NCI-H69 (cell line): ENCODE measurements around the gene UCKL1.
"Not testable (repeated sequence)": the region's sequence is repeated elsewhere in the genome, so short reads cannot be mapped to it uniquely, and the experiment has no call there.

ENCODE experiments used
- DNase-seq: peaks from one replicate; lab custom pipeline; 2025; lab: John Stamatoyannopoulos, UW

Gene UCKL1

GRCh38 chr20:63919130-63919529 lies 37.1 kb downstream of the UCKL1 start:
- DNase-seq = no peak

- DNase-seq = no peak
Observed at GRCh38 chr20:63917811-63918210, 38.4 kb downstream of the UCKL1 start.

GRCh38 chr20:63916371-63916939 lies 39.8 kb downstream of the UCKL1 start:
- not testable (repeated sequence) for DNase-seq

- no peak for DNase-seq
Observed at GRCh38 chr20:63915471-63915870, 40.7 kb downstream of the UCKL1 start.

GRCh38 chr20:63913768-63914167 lies 42.4 kb downstream of the UCKL1 start:
- DNase-seq = no peak

- no peak for DNase-seq
Observed at GRCh38 chr20:63911176-63911575, 45.0 kb downstream of the UCKL1 start.

- DNase-seq = no peak
Observed at GRCh38 chr20:63908008-63908682, 48.1 kb downstream of the UCKL1 start.

GRCh38 chr20:63903796-63904561 lies 52.2 kb downstream of the UCKL1 start:
- DNase-seq = no peak

- no peak for DNase-seq
Observed at GRCh38 chr20:63900413-63900812, 55.8 kb downstream of the UCKL1 start.

GRCh38 chr20:63898882-63899558 lies 57.2 kb downstream of the UCKL1 start:
- DNase-seq = no peak

GRCh38 chr20:63897978-63898561 lies 58.1 kb downstream of the UCKL1 start:
- no peak for DNase-seq

- DNase-seq = peak; percentile 67
Observed at GRCh38 chr20:63896264-63897105, 59.7 kb downstream of the UCKL1 start.

- peak; percentile 7 for DNase-seq
Observed at GRCh38 chr20:63895952-63896263, 60.3 kb downstream of the UCKL1 start.

GRCh38 chr20:63895202-63895951 lies 60.8 kb downstream of the UCKL1 start:
- DNase-seq = peak; percentile 25

- peak; percentile 92 for DNase-seq
Observed at GRCh38 chr20:63894358-63895201, 61.6 kb downstream of the UCKL1 start, which contains the start of gene DNAJC5. Gene DNAJC5, plus strand, starts transcription at chr20:63895126. Its CDS starts 33,220 bp downstream, at chr20:63928346.

- peak; percentile 9 for DNase-seq
Observed at GRCh38 chr20:63893999-63894357, 62.2 kb downstream of the UCKL1 start.

- DNase-seq = no peak
Observed at GRCh38 chr20:63892402-63892801, 63.8 kb downstream of the UCKL1 start.

- DNase-seq = no peak
Observed at GRCh38 chr20:63891061-63892002, 64.9 kb downstream of the UCKL1 start.

GRCh38 chr20:63890616-63891015 lies 65.6 kb downstream of the UCKL1 start:
- DNase-seq = no peak
